ENCODE data around the gene APOL6.

DNA sequence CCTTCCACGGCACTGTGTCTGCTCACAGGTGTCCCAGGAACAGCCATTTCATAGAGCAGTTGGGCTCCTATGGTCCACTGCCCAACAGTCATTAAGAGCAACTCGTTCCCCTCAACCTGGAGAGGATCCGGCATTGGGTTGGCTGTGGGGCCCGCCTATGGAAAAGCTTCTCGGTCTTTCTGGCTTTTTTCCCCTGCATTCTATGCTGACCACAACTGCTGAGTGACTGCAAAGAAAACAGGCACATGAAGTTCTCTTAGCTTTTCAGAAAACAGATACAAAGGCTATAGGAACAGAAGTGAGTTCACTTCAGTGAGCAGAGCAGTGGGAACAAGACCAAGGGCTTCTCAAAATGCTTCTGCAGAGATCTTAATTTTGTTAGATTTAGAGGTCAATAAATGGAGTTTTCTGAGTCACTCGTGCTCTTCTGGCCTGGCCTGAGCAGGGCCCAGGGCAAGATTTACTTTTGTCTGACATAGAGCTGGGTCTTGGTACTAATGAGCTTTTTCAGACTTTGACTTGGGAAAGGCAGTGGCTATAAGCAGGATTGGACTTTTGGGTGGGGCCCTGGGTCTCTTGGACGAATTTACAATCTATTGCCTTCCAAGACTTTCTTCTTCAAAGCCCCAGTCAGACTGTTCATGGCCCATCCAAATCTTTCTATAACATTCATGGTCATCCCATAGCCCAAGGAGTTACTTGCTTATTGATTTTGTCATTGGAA is 55.8 kb downstream of the APOL6 start:
- TF ChIP-seq, protein P1, sequence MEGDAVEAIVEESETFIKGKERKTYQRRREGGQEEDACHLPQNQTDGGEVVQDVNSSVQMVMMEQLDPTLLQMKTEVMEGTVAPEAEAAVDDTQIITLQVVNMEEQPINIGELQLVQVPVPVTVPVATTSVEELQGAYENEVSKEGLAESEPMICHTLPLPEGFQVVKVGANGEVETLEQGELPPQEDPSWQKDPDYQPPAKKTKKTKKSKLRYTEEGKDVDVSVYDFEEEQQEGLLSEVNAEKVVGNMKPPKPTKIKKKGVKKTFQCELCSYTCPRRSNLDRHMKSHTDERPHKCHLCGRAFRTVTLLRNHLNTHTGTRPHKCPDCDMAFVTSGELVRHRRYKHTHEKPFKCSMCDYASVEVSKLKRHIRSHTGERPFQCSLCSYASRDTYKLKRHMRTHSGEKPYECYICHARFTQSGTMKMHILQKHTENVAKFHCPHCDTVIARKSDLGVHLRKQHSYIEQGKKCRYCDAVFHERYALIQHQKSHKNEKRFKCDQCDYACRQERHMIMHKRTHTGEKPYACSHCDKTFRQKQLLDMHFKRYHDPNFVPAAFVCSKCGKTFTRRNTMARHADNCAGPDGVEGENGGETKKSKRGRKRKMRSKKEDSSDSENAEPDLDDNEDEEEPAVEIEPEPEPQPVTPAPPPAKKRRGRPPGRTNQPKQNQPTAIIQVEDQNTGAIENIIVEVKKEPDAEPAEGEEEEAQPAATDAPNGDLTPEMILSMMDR (IDR thresholded peaks at IDR 0.05): no peak
- TF ChIP-seq, protein P2, sequence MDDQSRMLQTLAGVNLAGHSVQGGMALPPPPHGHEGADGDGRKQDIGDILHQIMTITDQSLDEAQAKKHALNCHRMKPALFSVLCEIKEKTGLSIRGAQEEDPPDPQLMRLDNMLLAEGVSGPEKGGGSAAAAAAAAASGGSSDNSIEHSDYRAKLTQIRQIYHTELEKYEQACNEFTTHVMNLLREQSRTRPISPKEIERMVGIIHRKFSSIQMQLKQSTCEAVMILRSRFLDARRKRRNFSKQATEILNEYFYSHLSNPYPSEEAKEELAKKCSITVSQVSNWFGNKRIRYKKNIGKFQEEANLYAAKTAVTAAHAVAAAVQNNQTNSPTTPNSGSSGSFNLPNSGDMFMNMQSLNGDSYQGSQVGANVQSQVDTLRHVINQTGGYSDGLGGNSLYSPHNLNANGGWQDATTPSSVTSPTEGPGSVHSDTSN (IDR thresholded peaks at IDR 0.05): no peak
- TF ChIP-seq POLR2AphosphoS2 (conservative IDR thresholded peaks at IDR 0.05; ENCODE audit: low read length) (no peak), POLR2A (IDR thresholded peaks at IDR 0.05; ENCODE audit: low read length) (no peak), HDAC2 (IDR thresholded peaks at IDR 0.05) (no peak), RAD21 (conservative IDR thresholded peaks at IDR 0.05 in 1 of 2, IDR thresholded peaks at IDR 0.05 in 1 of 2) (no peak)
- TF ChIP-seq, protein P3, sequence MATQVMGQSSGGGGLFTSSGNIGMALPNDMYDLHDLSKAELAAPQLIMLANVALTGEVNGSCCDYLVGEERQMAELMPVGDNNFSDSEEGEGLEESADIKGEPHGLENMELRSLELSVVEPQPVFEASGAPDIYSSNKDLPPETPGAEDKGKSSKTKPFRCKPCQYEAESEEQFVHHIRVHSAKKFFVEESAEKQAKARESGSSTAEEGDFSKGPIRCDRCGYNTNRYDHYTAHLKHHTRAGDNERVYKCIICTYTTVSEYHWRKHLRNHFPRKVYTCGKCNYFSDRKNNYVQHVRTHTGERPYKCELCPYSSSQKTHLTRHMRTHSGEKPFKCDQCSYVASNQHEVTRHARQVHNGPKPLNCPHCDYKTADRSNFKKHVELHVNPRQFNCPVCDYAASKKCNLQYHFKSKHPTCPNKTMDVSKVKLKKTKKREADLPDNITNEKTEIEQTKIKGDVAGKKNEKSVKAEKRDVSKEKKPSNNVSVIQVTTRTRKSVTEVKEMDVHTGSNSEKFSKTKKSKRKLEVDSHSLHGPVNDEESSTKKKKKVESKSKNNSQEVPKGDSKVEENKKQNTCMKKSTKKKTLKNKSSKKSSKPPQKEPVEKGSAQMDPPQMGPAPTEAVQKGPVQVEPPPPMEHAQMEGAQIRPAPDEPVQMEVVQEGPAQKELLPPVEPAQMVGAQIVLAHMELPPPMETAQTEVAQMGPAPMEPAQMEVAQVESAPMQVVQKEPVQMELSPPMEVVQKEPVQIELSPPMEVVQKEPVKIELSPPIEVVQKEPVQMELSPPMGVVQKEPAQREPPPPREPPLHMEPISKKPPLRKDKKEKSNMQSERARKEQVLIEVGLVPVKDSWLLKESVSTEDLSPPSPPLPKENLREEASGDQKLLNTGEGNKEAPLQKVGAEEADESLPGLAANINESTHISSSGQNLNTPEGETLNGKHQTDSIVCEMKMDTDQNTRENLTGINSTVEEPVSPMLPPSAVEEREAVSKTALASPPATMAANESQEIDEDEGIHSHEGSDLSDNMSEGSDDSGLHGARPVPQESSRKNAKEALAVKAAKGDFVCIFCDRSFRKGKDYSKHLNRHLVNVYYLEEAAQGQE (IDR thresholded peaks at IDR 0.05): no peak
- TF ChIP-seq, protein P4, sequence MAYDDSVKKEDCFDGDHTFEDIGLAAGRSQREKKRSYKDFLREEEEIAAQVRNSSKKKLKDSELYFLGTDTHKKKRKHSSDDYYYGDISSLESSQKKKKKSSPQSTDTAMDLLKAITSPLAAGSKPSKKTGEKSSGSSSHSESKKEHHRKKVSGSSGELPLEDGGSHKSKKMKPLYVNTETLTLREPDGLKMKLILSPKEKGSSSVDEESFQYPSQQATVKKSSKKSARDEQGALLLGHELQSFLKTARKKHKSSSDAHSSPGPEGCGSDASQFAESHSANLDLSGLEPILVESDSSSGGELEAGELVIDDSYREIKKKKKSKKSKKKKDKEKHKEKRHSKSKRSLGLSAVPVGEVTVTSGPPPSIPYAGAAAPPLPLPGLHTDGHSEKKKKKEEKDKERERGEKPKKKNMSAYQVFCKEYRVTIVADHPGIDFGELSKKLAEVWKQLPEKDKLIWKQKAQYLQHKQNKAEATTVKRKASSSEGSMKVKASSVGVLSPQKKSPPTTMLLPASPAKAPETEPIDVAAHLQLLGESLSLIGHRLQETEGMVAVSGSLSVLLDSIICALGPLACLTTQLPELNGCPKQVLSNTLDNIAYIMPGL (CRISPR knock-in tag; IDR thresholded peaks at IDR 0.05; ENCODE audit: borderline replicate concordance): no peak
